22Rv1 (cell line): ENCODE measurements around the gene RHOBTB3.

ENCODE experiments used
- H3K27ac ChIP-seq: fragments of 450-650 bp; 2 replicates; pipeline ENCODE4 v1.5.1; 2017
- ZFX ChIP-seq: fragments of 450-650 bp; IDR thresholded peaks from 2 replicates; pipeline ENCODE4 v1.6.1; 2017; ENCODE audit warnings: antibody characterized with exemption, borderline replicate concordance
- TF ChIP-seq, protein P1 (sequence below): fragments of 450-650 bp; IDR thresholded peaks from 2 replicates; pipeline ENCODE4 v1.5.1; 2017; ENCODE audit warnings: mild to moderate bottlenecking

Gene RHOBTB3

DNA sequence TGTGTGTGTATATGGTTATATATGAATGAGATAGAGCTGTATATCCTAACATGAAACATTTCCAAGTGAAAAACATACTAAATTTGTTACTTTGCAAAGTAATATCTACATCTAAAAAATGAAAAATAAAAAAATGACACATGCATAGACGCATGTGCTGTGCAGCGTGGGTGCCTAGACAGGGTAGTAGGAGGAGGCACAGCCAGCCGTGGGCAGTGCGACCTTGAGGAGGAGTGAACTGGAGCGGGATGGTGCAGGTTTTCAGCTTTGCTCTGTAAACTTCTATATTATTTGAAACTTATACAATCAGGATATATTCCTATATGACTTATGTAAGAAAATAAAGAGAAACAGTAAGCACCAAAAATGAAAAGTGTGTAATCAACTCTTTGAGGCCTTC is 106.4 kb downstream of the RHOBTB3 start:
- TF ChIP-seq ZFX, result no peak
- TF ChIP-seq, protein P1, sequence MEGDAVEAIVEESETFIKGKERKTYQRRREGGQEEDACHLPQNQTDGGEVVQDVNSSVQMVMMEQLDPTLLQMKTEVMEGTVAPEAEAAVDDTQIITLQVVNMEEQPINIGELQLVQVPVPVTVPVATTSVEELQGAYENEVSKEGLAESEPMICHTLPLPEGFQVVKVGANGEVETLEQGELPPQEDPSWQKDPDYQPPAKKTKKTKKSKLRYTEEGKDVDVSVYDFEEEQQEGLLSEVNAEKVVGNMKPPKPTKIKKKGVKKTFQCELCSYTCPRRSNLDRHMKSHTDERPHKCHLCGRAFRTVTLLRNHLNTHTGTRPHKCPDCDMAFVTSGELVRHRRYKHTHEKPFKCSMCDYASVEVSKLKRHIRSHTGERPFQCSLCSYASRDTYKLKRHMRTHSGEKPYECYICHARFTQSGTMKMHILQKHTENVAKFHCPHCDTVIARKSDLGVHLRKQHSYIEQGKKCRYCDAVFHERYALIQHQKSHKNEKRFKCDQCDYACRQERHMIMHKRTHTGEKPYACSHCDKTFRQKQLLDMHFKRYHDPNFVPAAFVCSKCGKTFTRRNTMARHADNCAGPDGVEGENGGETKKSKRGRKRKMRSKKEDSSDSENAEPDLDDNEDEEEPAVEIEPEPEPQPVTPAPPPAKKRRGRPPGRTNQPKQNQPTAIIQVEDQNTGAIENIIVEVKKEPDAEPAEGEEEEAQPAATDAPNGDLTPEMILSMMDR, result no peak

DNA sequence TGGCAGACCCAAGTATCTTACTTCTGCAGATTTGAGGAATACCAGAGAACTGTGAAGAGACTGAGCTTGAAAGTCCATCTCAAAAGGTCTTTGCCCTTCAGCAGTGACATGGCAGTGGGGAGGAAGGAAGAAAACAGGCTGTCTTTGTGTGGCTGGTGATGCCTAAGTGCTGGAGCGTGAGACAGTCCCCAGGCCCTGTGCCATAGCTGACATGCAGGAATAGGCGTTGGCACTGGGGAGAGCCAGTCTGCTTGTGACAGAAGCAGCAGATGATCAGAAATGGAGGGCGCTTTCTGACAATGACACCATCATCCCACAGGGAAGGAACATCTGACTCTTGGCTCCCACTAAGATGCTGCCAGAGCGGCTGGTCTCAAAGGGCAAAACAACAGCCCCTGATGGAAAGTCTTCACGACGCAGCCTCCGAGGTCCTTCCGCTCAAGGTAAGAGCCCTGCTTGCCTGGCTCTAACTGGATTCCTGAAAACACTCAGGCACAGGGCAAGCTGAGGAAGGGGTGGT is 106.9 kb downstream of the RHOBTB3 start:
- TF ChIP-seq ZFX, result no peak
- TF ChIP-seq, protein P1, result no peak
- H3K27ac ChIP-seq, result no peak overlapping the region

More for the DNA sequence above, 106.4 kb downstream of the RHOBTB3 start:
- H3K27ac ChIP-seq, result no peak overlapping the region

DNA sequence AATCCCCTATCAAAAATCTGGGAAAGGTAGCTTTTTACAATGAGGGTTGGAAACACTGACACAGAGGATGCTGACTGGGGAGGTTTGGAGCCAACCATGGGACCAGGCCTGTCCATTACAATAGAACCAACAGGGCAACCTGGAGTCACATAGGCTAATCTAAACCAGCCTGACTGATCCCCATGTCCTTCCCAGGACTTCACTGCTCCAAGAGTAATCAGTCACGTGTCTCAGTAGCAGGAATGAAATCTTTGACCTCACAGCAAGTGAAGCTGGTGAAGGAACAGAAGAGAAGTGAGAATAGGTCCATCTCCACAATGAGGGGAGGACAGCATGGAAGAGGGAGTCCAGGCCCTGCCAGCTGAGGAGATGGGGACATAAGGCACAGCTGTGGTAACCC is 107.4 kb downstream of the RHOBTB3 start:
- no peak overlapping the region for H3K27ac ChIP-seq
- TF ChIP-seq, protein P1, result no peak
- no peak for TF ChIP-seq ZFX

DNA sequence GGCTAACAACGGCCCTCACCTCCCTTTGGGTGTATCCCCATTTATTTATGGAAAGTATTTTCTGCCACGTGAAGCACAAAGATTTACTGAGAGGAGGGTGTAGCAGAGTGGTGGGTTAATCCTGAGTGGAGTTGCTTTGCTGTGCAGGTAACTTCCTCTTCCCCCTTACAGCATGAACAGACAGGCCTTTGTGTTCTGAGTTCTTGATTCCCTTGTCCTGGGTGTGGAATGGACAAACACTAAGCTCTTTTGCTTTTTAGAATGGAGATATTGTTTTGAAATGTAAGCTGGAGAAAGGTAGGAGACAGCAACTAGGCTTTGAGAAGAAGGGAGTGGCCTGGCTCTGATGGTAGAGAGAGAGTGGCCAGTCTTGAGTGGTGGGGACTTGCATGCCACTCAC is 108.5 kb downstream of the RHOBTB3 start:
- TF ChIP-seq, protein P1, result no peak
- no peak for TF ChIP-seq ZFX
- no peak overlapping the region for H3K27ac ChIP-seq

DNA sequence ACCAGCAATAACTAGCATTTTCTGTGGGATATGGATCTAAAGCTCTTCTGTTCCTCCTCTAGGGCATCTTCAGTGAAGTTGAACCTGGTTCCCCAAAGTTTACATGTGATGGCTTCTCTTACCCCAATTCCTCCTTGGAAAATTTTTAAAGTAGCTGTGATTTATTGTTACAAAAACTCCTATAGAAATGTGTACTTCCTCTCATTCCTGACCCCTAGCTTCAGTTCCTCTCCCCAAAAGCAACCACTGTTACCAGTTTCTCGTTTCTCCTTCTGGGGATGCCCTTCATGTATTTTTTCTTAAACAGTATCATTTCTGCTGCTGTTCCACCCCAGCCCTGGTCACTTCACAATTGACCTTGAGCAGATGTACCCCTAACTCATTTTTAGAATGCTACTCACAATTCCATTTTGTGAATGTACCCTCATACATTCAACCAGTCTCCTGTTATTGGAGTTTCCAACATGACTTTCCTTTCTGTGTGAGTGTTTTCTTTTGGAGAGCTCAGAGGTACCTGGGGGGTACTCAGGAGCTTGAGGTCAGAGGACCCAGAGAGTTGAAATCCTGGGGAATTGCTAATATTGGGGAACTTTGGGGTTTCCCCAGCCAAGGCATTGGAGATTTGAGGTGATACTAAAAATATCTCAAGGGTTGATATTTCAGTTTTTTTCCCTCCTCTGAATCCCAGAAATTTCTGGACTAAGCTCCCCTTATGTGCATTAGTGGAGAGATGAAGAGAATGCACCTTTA is 110.0 kb downstream of the RHOBTB3 start:
- H3K27ac ChIP-seq, result no peak overlapping the region
- TF ChIP-seq, protein P1, result no peak
- TF ChIP-seq ZFX, result no peak

DNA sequence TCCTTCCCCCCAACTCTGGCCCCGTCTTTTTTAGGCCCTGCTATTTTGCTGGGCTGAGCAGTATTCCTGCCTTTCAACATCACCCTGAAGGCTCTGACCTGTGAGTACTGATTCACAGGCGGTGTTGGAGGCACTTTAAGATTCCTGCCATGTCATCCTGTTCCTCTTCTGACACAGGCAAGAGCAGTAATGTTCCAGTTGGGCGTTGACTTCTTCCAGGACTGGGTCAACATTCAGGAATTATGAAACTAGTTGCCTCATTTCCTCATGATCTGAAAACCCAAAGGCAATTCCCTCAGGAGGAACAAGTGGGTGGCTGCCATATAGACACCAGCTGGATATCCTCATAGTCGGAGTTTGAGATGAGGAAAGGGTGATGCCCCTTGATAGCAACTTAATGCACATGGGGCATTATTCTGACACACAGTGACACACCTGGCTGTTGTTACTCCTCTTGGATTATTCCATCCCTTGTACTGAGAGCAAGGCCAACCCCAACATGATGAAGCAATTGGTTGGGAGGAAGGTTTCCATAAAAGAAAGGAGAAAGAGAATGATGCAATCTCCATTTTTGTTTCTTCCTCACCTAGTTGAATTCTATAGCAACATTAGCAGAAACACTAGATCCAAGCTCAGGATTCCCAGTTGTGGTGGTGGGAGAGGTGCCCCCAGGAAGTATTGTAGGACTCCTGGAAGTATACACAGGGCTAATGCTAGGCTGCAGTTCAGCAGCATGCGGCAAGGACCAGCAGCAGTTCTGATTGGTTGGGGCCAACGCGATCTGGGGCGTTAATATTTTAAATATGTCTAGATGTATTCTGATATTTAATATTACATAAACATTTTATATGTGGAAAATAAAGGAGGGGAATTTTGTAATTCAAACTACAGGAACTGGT is 111.0 kb downstream of the RHOBTB3 start:
- TF ChIP-seq, protein P1, result no peak
- TF ChIP-seq ZFX, result no peak
- H3K27ac ChIP-seq, result no peak overlapping the region
